Body of pancreas (tissue), 4 donors: ENCODE results near the gene FBXO7. TPM values are rescaled to one million over a fixed set of nuclear protein-coding genes. Genes with fewer than 3 reads are reported as not detected.
A peak's percentile ranks its signal among the peaks of the same experiment; 100 is the strongest.

Experiments used
- ATAC-seq: fragments of 150-250 bp; one replicate; pipeline ENCODE4 v1.9.1; 2016
- DNase-seq, 4 donors: peaks; one replicate each; pipeline ENCODE4 v3.0.0-alpha.2; 2019
- H3K27ac ChIP-seq, 4 donors: fragments of 200-600 bp; sonication (generic); 1 replicate in 3 of 4; 2 replicates in 1 of 4; pipeline versions ENCODE4 v1.5.1 to v1.6.1; 2016 to 2019; ENCODE audit warnings: mild to moderate bottlenecking in 1 of 4, mixed read lengths in 1 of 4, moderate library complexity in 1 of 4
- H3K27me3 ChIP-seq, 2 donors: fragments of 200-600 bp; sonication (generic); one replicate each; pipeline ENCODE4 v1.6.0; 2016; ENCODE audit warnings: mild to moderate bottlenecking in 1 of 2
- H3K36me3 ChIP-seq, 2 donors: fragments of 200-600 bp; sonication (generic); replicated peaks in 1 of 2; 2 replicates each; pipeline ENCODE4 v1.5.1; 2016; ENCODE audit warnings: low read depth in 2 of 2; ENCODE audit not compliant: insufficient read depth in 1 of 2
- H3K4me1 ChIP-seq: fragments of 200-600 bp; sonication (generic); one replicate; pipeline ENCODE4 v1.6.0; 2016
- H3K4me3 ChIP-seq, 2 donors: fragments of 200-600 bp; sonication (generic); 1 replicate in 1 of 2; 2 replicates in 1 of 2; pipeline ENCODE4 v1.5.1; 2016 to 2019
- H3K9me3 ChIP-seq, 3 donors: fragments of 200-600 bp; sonication (generic); 1 replicate in 2 of 3; 2 replicates in 1 of 3; pipeline ENCODE4 v1.5.1; 2016
- CTCF ChIP-seq, 7 experiments: fragments of 450-650 bp in 4 of 7; fragments of 200-600 bp in 3 of 7; sonication (generic) in 3 of 7; IDR thresholded peaks; one replicate each; pipeline ENCODE4 v1.5.1; 2016 to 2019; ENCODE audit warnings: antibody characterized with exemption in 7 of 7
- POLR2A ChIP-seq, 3 donors: fragments of 450-650 bp; IDR thresholded peaks; one replicate each; pipeline ENCODE4 v1.6.1; 2016; ENCODE audit warnings: antibody characterized with exemption in 3 of 3, mild to moderate bottlenecking in 2 of 3
- WGBS, 2 donors: methylation state at CpG; one replicate each; pipeline ENCODE4 v1.1.5; 2017; 5-methylcytosine and 5-hydroxymethylcytosine counted together
- intact Hi-C: fragments of 100-400 bp; cut with DNase I; formaldehyde crosslinking; loops from one replicate; pipeline ENCODE4 v1.15.1; 2023
- total RNA-seq, 2 donors: library from RNA; depleted of rRNA; stranded (reverse); fragments of >200 nt; gene quantifications; one replicate each; pipeline ENCODE4 v1.1.0, GENCODE V29; 2016

FBXO7 gene
- total RNA-seq, 2 donors from 2014 or later, result 54.2 to 56.7 TPM

GRCh38 chr22:32531931-32532819, 57.6 kb downstream of the FBXO7 start:
- Histone ChIP-seq H3K4me1 (peaks cover 21% of the 10 kb centered on the region), H3K27ac (peak overlapping the region in 2 of 4 donors; percentile 63 to 70), H3K36me3 (no peaks in the 10 kb centered on the region), H3K27me3 (no peaks in the 10 kb centered on the region), H3K9me3 (no peaks in the 10 kb centered on the region), H3K4me3 (no peak overlapping the region)
- WGBS, 2 donors, result 46 to 64% methylated on average over 7 to 19 of the region's 19 CpGs
- TF ChIP-seq POLR2A (IDR thresholded peaks at IDR 0.05), result no peak
- TF ChIP-seq CTCF (IDR thresholded peaks at IDR 0.05), result no peak
- ATAC-seq (peak; percentile 31), DNase-seq (peak; percentile 45 to 65 (median 55))
- intact Hi-C loops, result loop anchor here (10.0 kb wide), 1 partner anchor 273 kb away; the partner anchor contains the start of gene TIMP3

- no peaks in the 10 kb centered on the region for H3K36me3 ChIP-seq
- intact Hi-C loops, result loop anchor here (10.0 kb wide), 1 partner anchor 272 kb away; the partner anchor contains the start of gene TIMP3
- no peak for ATAC-seq
- no peak for DNase-seq
- 60 to 69% methylated on average over 10 of the region's 10 CpGs for WGBS, 2 donors
- H3K4me3 ChIP-seq, result no peak overlapping the region
- TF ChIP-seq CTCF (IDR thresholded peaks at IDR 0.05), result no peak
- TF ChIP-seq POLR2A (IDR thresholded peaks at IDR 0.05), result no peak
- H3K27ac ChIP-seq, result peak overlapping the region in 3 of 4 donors; percentile 51 to 70 (median 63)
- H3K9me3 ChIP-seq, result no peaks in the 10 kb centered on the region
- no peaks in the 10 kb centered on the region for H3K27me3 ChIP-seq
- peaks cover 21% of the 10 kb centered on the region for H3K4me1 ChIP-seq
These were observed 58.2 kb downstream of the FBXO7 start for GRCh38 chr22:32532820-32533128.

GRCh38 chr22:32533265-32534111, 58.9 kb downstream of the FBXO7 start:
- peak overlapping the region in 3 of 4 donors; percentile 8 to 70 (median 51) for H3K27ac ChIP-seq
- no peaks in the 10 kb centered on the region for H3K27me3 ChIP-seq
- no peak for TF ChIP-seq POLR2A (IDR thresholded peaks at IDR 0.05)
- TF ChIP-seq CTCF (IDR thresholded peaks at IDR 0.05), result no peak
- no peak overlapping the region for H3K4me3 ChIP-seq
- no peaks in the 10 kb centered on the region for H3K9me3 ChIP-seq
- intact Hi-C loops, result loop anchor here (10.0 kb wide), 1 partner anchor 271 kb away; the partner anchor contains the start of gene TIMP3
- ATAC-seq, result no peak
- H3K4me1 ChIP-seq, result peaks cover 21% of the 10 kb centered on the region
- H3K36me3 ChIP-seq, result no peaks in the 10 kb centered on the region
- peak in 1 of 4 donors; percentile 8 for DNase-seq
- 54 to 57% methylated on average over 10 to 15 of the region's 15 CpGs for WGBS, 2 donors

GRCh38 chr22:32534252-32535235, 59.9 kb downstream of the FBXO7 start:
- H3K27ac ChIP-seq, result peak overlapping the region in 3 of 4 donors; percentile 28 to 70 (median 51)
- WGBS, 2 donors, result 40 to 55% methylated on average over 12 to 15 of the region's 15 CpGs
- DNase-seq (peak; percentile 43 to 65 (median 48)), ATAC-seq (peak; percentile 54)
- H3K36me3 ChIP-seq, result no peaks in the 10 kb centered on the region
- TF ChIP-seq CTCF (IDR thresholded peaks at IDR 0.05), result peak in 1 of 7 experiments; percentile 5
- TF ChIP-seq POLR2A (IDR thresholded peaks at IDR 0.05), result no peak
- no peaks in the 10 kb centered on the region for H3K27me3 ChIP-seq
- no peak overlapping the region for H3K4me3 ChIP-seq
- peaks cover 17% of the 10 kb centered on the region for H3K4me1 ChIP-seq
- H3K9me3 ChIP-seq, result no peaks in the 10 kb centered on the region
- intact Hi-C loops, result loop anchor here (10.0 kb wide), 1 partner anchor 270 kb away; the partner anchor contains the start of gene TIMP3
